ENCODE measurements around the gene FAM53C. TPM values are rescaled to one million over a fixed set of nuclear protein-coding genes. Genes with fewer than 3 reads are reported as not detected.

Gene FAM53C
- total RNA-seq, 4 donors from 2014 or later = 21.9 to 38.7 (median 25.3) TPM

DNA sequence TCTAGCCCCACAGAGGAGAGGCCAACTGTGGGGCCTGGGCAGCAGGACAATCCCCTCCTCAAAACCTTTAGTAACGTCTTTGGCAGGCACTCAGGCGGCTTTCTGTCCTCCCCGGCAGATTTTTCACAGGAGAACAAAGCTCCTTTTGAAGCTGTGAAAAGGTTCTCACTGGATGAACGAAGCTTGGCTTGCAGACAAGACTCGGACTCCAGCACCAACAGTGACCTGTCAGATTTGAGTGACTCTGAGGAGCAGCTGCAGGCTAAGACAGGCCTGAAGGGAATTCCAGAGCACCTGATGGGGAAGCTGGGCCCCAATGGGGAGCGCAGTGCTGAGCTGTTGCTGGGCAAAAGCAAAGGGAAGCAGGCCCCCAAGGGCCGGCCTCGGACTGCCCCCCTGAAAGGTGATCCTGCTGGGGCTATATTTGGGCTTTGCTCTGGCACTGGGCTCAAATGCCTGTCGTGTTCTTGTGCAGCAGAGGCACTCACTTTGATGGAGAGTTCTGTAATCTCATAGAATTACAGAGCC lies 53.9 kb downstream of the FAM53C start:
- no peak for ATAC-seq (ENCODE audit: low FRiP score)
- TF ChIP-seq, protein P1, sequence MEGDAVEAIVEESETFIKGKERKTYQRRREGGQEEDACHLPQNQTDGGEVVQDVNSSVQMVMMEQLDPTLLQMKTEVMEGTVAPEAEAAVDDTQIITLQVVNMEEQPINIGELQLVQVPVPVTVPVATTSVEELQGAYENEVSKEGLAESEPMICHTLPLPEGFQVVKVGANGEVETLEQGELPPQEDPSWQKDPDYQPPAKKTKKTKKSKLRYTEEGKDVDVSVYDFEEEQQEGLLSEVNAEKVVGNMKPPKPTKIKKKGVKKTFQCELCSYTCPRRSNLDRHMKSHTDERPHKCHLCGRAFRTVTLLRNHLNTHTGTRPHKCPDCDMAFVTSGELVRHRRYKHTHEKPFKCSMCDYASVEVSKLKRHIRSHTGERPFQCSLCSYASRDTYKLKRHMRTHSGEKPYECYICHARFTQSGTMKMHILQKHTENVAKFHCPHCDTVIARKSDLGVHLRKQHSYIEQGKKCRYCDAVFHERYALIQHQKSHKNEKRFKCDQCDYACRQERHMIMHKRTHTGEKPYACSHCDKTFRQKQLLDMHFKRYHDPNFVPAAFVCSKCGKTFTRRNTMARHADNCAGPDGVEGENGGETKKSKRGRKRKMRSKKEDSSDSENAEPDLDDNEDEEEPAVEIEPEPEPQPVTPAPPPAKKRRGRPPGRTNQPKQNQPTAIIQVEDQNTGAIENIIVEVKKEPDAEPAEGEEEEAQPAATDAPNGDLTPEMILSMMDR (IDR thresholded peaks at IDR 0.05) = no peak
- no peak for DNase-seq (ENCODE audit: low spot score)

Other genes starting within 250 kb of the FAM53C start
- 1 to 10 TPM in 1 of 4 donors, under 1 TPM in 2, not detected in 1; 0.36 to 2.3 (median 0.75) TPM for gene NME5, start 198.8 kb upstream of the FAM53C start, total RNA-seq
- 10 to 100 TPM; 25.0 to 49.2 (median 29.0) TPM for gene BRD8, start 159.6 kb upstream of the FAM53C start, total RNA-seq
- gene KIF20A, start 159.2 kb upstream of the FAM53C start, total RNA-seq = 1 to 10 TPM in 2 of 4 donors, under 1 TPM in 1, not detected in 1; 0.37 to 3.2 (median 3.0) TPM
- gene CDC23, start 124.9 kb upstream of the FAM53C start, total RNA-seq = 10 to 100 TPM; 11.6 to 16.3 (median 14.5) TPM
- gene GFRA3, start 63.6 kb upstream of the FAM53C start, total RNA-seq = 1 to 10 TPM in 1 of 4 donors, not detected in 3; 1.3 TPM
- gene CDC25C, start 6.5 kb upstream of the FAM53C start, total RNA-seq = under 1 TPM in 2 of 4 donors, not detected in 2; 0.56 to 0.72 TPM
- gene KDM3B, start 14.4 kb downstream of the FAM53C start, total RNA-seq = 10 to 100 TPM; 47.6 to 66.2 (median 54.1) TPM
- 1 to 10 TPM in 3 of 4 donors, under 1 TPM in 1; 0.84 to 7.0 (median 2.0) TPM for gene REEP2, start 100.8 kb downstream of the FAM53C start, total RNA-seq
- gene EGR1, start 127.2 kb downstream of the FAM53C start, total RNA-seq = 100 to 1,000 TPM in 3 of 4 donors, 10 to 100 TPM in 1; 95.1 to 280 (median 157) TPM
- gene ETF1, start 205.0 kb downstream of the FAM53C start, total RNA-seq = 100 to 1,000 TPM in 3 of 4 donors, 10 to 100 TPM in 1; 69.8 to 195 (median 141) TPM
- gene HSPA9, start 237.1 kb downstream of the FAM53C start, total RNA-seq = 100 to 1,000 TPM; 212 to 482 (median 318) TPM